GM12878 (cell line): Measurements from ENCODE around the gene RAB29. TPM values are rescaled to one million over a fixed set of nuclear protein-coding genes. Genes with fewer than 3 reads are reported as not detected.

Experiments used
- ASH2L ChIP-seq: fragments of 300-600, 200-600 bp; sonication (generic); IDR thresholded peaks from 2 replicates; pipeline ENCODE4 v1.6.1; 2017; ENCODE audit warnings: low read depth, mild to moderate bottlenecking, borderline replicate concordance
- BACH1 ChIP-seq: fragments of 450-650 bp; IDR thresholded peaks from 2 replicates; pipeline ENCODE4 v1.6.1; 2017; ENCODE audit warnings: mild to moderate bottlenecking, borderline replicate concordance
- BCL11A ChIP-seq: IDR thresholded peaks from 2 replicates; pipeline ENCODE4 v1.6.1; 2011; ENCODE audit warnings: low read depth, low read length
- CREM ChIP-seq: IDR thresholded peaks from 2 replicates; pipeline ENCODE4 v1.6.1; 2014; ENCODE audit warnings: antibody characterized with exemption, low read depth
- EED ChIP-seq: sonication (generic); IDR thresholded peaks from 2 replicates; pipeline ENCODE4 v1.6.1; 2016; ENCODE audit warnings: antibody characterized with exemption, low read depth
- FOXK2 ChIP-seq: fragments of 450-650 bp; IDR thresholded peaks from 2 replicates; pipeline ENCODE4 v1.6.1; 2017; ENCODE audit warnings: mild to moderate bottlenecking, moderate library complexity
- FOXM1 ChIP-seq: IDR thresholded peaks from 2 replicates; pipeline ENCODE4 v1.6.1; 2012; ENCODE audit warnings: low read depth, mild to moderate bottlenecking, inconsistent platforms, low read length, moderate library complexity
- LARP7 ChIP-seq: fragments of 450-650 bp; IDR thresholded peaks from 2 replicates; pipeline ENCODE4 v1.6.1; 2017; ENCODE audit warnings: mild to moderate bottlenecking
- MEF2A ChIP-seq: IDR thresholded peaks from 2 replicates; pipeline ENCODE4 v1.6.1; 2011; ENCODE audit warnings: low read depth, mild to moderate bottlenecking, low read length, moderate library complexity; ENCODE audit not compliant: insufficient read depth
- MXI1 ChIP-seq: fragments of 150-350 bp; IDR thresholded peaks from 2 replicates; pipeline ENCODE4 v1.6.1; 2011; ENCODE audit warnings: low read depth, mild to moderate bottlenecking, inconsistent platforms, low read length, improper control_type of control experiment
- NR2C2 ChIP-seq: IDR thresholded peaks from 2 replicates; pipeline ENCODE4 v1.6.1; 2011; ENCODE audit warnings: borderline replicate concordance, low read depth; ENCODE audit not compliant: control insufficient read depth, insufficient read length
- POU2F2 ChIP-seq: IDR thresholded peaks from 3 replicates; pipeline ENCODE4 v1.6.1; 2011; ENCODE audit warnings: low read depth, mild to moderate bottlenecking, low read length, borderline replicate concordance
- SIX5 ChIP-seq: IDR thresholded peaks from 2 replicates; pipeline ENCODE4 v1.6.1; 2011; ENCODE audit warnings: mild to moderate bottlenecking, low read depth, low read length, moderate library complexity; ENCODE audit not compliant: severe bottlenecking
- STAT3 ChIP-seq: IDR thresholded peaks from 2 replicates; pipeline ENCODE4 v1.6.1; 2011; ENCODE audit warnings: low read depth, low read length, improper control_type of control experiment
- YY1 ChIP-seq: IDR thresholded peaks from 2 replicates; pipeline ENCODE4 v1.6.1; 2011; ENCODE audit warnings: low read depth, mild to moderate bottlenecking, low read length
- polyA plus RNA-seq, 11 experiments: library from polyadenylated mRNA; depleted of rRNA in 4 of 11; unstranded in 6 of 11; stranded (reverse) in 5 of 11; fragments of >200 nt; fragmentation: Nextera tagmentation in 4 of 11; fragmentation: Illumina TruSeq in 1 of 11; extraction: Ambion mirVana in 4 of 11; extraction: Trizol in 1 of 11; gene quantifications; 1 replicate in 1 of 11; 2 replicates in 10 of 11; pipeline versions ENCODE4 v1.2.1 to v1.2.3, GENCODE V29; 2011 to 2016; ENCODE audit warnings: inconsistent platforms in 2 of 11, missing spikeins in 2 of 11, low read depth in 1 of 11
- total RNA-seq, 4 experiments: library from RNA; depleted of rRNA in 3 of 4; stranded (reverse); fragments of >200 nt in 3 of 4; fragmentation: Illumina TruSeq in 1 of 4; extraction: Trizol in 1 of 4; gene quantifications; 2 replicates each; pipeline versions ENCODE4 v1.2.1 to v1.2.3, GENCODE V29; 2013 to 2021
- TF ChIP-seq, protein P1 (sequence below): IDR thresholded peaks from 2 replicates; pipeline ENCODE4 v1.6.1; 2012; ENCODE audit warnings: mild to moderate bottlenecking, low read depth, low read length
- TF ChIP-seq, protein P2 (sequence below): IDR thresholded peaks from 2 replicates; pipeline ENCODE4 v1.6.1; 2011; ENCODE audit warnings: mild to moderate bottlenecking, low read depth, low read length, moderate library complexity; ENCODE audit not compliant: insufficient replicate concordance
- TF ChIP-seq, protein P3 (sequence below): fragments of 450-650 bp; IDR thresholded peaks from 2 replicates; pipeline ENCODE4 v1.6.1; 2017; ENCODE audit warnings: mild to moderate bottlenecking, moderate library complexity
- TF ChIP-seq, protein P4 (sequence below): fragments of 450-650 bp; IDR thresholded peaks from 2 replicates; pipeline ENCODE4 v1.6.1; 2018; ENCODE audit warnings: mild to moderate bottlenecking, low read depth, moderate library complexity; ENCODE audit not compliant: partially characterized antibody

Gene RAB29
- total and polyA plus RNA-seq, 10 of the 15 experiments (the other 5 are each of a cell fraction or from before 2014, with no cell fraction given) = 11.7 to 74.5 (median 15.0) TPM

DNA sequence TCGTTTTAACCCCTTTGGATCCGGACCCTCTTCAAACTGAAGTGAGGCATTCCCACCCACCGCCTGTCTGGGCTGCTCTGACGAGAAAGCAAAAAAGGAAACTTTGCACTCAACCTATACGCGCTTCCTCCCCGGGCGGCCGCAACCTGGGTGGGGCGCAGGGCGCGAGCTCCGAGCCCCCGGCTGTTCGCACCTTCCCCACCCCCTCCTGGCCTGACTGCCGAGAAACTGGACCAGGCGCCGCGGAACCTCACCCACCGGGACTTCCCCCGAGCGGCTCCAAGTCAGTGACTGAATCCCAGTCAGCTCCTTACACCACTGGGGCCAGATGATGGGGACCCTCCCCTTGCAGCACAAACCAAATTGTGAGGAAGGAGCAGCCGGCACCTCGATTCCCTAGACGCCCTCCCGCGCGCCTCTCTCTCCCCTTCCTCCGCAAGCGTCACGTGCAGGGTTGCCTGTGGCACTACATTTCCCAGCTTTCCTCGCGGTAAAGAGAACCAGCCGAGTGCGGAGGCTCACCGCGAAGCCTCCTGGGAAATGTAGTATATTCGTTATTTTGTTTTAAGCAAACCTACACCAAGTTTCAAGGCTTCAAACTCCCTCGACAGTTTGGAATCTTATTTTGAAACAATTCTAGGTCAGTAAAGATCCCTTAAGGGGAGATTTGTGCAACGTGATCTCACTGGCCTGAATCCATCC is at the start of gene RAB29 (continued):
- TF ChIP-seq, protein P1, sequence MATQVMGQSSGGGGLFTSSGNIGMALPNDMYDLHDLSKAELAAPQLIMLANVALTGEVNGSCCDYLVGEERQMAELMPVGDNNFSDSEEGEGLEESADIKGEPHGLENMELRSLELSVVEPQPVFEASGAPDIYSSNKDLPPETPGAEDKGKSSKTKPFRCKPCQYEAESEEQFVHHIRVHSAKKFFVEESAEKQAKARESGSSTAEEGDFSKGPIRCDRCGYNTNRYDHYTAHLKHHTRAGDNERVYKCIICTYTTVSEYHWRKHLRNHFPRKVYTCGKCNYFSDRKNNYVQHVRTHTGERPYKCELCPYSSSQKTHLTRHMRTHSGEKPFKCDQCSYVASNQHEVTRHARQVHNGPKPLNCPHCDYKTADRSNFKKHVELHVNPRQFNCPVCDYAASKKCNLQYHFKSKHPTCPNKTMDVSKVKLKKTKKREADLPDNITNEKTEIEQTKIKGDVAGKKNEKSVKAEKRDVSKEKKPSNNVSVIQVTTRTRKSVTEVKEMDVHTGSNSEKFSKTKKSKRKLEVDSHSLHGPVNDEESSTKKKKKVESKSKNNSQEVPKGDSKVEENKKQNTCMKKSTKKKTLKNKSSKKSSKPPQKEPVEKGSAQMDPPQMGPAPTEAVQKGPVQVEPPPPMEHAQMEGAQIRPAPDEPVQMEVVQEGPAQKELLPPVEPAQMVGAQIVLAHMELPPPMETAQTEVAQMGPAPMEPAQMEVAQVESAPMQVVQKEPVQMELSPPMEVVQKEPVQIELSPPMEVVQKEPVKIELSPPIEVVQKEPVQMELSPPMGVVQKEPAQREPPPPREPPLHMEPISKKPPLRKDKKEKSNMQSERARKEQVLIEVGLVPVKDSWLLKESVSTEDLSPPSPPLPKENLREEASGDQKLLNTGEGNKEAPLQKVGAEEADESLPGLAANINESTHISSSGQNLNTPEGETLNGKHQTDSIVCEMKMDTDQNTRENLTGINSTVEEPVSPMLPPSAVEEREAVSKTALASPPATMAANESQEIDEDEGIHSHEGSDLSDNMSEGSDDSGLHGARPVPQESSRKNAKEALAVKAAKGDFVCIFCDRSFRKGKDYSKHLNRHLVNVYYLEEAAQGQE = no peak
- TF ChIP-seq LARP7 (peak; percentile 81), EED (no peak), ASH2L (no peak), CREM (peak; percentile 87), BACH1 (peak; percentile 78; the same call in 1 of the 2 replicates), MXI1 (no peak), YY1 (no peak), BCL11A (no peak), NR2C2 (no peak), POU2F2 (no peak), MEF2A (no peak), SIX5 (peak; percentile 99), FOXM1 (no peak), FOXK2 (no peak), STAT3 (no peak)
- TF ChIP-seq, protein P2, sequence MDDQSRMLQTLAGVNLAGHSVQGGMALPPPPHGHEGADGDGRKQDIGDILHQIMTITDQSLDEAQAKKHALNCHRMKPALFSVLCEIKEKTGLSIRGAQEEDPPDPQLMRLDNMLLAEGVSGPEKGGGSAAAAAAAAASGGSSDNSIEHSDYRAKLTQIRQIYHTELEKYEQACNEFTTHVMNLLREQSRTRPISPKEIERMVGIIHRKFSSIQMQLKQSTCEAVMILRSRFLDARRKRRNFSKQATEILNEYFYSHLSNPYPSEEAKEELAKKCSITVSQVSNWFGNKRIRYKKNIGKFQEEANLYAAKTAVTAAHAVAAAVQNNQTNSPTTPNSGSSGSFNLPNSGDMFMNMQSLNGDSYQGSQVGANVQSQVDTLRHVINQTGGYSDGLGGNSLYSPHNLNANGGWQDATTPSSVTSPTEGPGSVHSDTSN = no peak
- TF ChIP-seq, protein P3, sequence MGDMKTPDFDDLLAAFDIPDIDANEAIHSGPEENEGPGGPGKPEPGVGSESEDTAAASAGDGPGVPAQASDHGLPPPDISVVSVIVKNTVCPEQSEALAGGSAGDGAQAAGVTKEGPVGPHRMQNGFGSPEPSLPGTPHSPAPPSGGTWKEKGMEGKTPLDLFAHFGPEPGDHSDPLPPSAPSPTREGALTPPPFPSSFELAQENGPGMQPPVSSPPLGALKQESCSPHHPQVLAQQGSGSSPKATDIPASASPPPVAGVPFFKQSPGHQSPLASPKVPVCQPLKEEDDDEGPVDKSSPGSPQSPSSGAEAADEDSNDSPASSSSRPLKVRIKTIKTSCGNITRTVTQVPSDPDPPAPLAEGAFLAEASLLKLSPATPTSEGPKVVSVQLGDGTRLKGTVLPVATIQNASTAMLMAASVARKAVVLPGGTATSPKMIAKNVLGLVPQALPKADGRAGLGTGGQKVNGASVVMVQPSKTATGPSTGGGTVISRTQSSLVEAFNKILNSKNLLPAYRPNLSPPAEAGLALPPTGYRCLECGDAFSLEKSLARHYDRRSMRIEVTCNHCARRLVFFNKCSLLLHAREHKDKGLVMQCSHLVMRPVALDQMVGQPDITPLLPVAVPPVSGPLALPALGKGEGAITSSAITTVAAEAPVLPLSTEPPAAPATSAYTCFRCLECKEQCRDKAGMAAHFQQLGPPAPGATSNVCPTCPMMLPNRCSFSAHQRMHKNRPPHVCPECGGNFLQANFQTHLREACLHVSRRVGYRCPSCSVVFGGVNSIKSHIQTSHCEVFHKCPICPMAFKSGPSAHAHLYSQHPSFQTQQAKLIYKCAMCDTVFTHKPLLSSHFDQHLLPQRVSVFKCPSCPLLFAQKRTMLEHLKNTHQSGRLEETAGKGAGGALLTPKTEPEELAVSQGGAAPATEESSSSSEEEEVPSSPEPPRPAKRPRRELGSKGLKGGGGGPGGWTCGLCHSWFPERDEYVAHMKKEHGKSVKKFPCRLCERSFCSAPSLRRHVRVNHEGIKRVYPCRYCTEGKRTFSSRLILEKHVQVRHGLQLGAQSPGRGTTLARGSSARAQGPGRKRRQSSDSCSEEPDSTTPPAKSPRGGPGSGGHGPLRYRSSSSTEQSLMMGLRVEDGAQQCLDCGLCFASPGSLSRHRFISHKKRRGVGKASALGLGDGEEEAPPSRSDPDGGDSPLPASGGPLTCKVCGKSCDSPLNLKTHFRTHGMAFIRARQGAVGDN = peak; percentile 41; the same call in 1 of the 2 replicates
- TF ChIP-seq, protein P4, sequence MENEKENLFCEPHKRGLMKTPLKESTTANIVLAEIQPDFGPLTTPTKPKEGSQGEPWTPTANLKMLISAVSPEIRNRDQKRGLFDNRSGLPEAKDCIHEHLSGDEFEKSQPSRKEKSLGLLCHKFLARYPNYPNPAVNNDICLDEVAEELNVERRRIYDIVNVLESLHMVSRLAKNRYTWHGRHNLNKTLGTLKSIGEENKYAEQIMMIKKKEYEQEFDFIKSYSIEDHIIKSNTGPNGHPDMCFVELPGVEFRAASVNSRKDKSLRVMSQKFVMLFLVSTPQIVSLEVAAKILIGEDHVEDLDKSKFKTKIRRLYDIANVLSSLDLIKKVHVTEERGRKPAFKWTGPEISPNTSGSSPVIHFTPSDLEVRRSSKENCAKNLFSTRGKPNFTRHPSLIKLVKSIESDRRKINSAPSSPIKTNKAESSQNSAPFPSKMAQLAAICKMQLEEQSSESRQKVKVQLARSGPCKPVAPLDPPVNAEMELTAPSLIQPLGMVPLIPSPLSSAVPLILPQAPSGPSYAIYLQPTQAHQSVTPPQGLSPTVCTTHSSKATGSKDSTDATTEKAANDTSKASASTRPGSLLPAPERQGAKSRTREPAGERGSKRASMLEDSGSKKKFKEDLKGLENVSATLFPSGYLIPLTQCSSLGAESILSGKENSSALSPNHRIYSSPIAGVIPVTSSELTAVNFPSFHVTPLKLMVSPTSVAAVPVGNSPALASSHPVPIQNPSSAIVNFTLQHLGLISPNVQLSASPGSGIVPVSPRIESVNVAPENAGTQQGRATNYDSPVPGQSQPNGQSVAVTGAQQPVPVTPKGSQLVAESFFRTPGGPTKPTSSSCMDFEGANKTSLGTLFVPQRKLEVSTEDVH = peak; percentile 36
